HEK293 (cell line): ENCODE data around the gene MED14.

Experiments
- CTCF ChIA-PET: fragments of 350-600 bp; formaldehyde crosslinking; extraction: SDS; loops from one replicate; lab custom pipeline; 2021; ENCODE audit warnings: antibody characterized with exemption; lab: Yijun Ruan, JAX
- POLR2A ChIA-PET: fragments of 300-600 bp; formaldehyde crosslinking; extraction: SDS; loops from one replicate; lab custom pipeline; 2020; ENCODE audit warnings: antibody characterized with exemption, inconsistent platforms; lab: Yijun Ruan, JAX
- H3K27ac ChIP-seq: fragments of 200-500 bp; sonication (Bioruptor generic); 2 replicates; pipeline ENCODE4 v1.5.1; 2014; ENCODE audit warnings: low read depth, low read length, control low read depth, inconsistent platforms; ENCODE audit errors: extremely low read depth
- H3K36me3 ChIP-seq, 2 experiments: fragments of 200-500 bp in 1 of 2; sonication (Bioruptor generic) in 1 of 2; 1 replicate in 1 of 2; 2 replicates in 1 of 2; pipeline ENCODE4 v1.5.1; 2014 to 2017; ENCODE audit warnings: inconsistent platforms in 2 of 2, low read length in 2 of 2; ENCODE audit not compliant: control insufficient read depth in 2 of 2, insufficient read depth in 1 of 2
- H3K4me1 ChIP-seq: fragments of 200-500 bp; sonication (Bioruptor generic); 2 replicates; pipeline ENCODE4 v1.5.1; 2014; ENCODE audit warnings: mild to moderate bottlenecking, low read length, inconsistent platforms; ENCODE audit not compliant: control insufficient read depth, insufficient read depth
- H3K4me3 ChIP-seq: 2 replicates; pipeline ENCODE4 v1.5.1; 2011; ENCODE audit warnings: low read depth, mild to moderate bottlenecking, control low read depth, low read length, moderate library complexity
- H3K9me3 ChIP-seq: fragments of 200-500 bp; sonication (Bioruptor generic); 2 replicates; pipeline ENCODE4 v1.5.1; 2014; ENCODE audit warnings: low read depth, low read length, inconsistent platforms; ENCODE audit not compliant: control insufficient read depth, insufficient read depth
- KLF16 ChIP-seq: fragments of 450-650 bp; formaldehyde crosslinking; IDR thresholded peaks from 2 replicates; pipeline ENCODE4 v1.5.1; 2017; ENCODE audit warnings: missing biosample characterization, missing genetic modification characterization
- PRDM4 ChIP-seq: fragments of 450-650 bp; formaldehyde crosslinking; IDR thresholded peaks from 2 replicates; pipeline ENCODE4 v1.5.1; 2017; ENCODE audit warnings: missing biosample characterization, missing genetic modification characterization
- TRIM28 ChIP-seq: IDR thresholded peaks from 2 replicates; pipeline ENCODE4 v1.6.1; 2011; ENCODE audit warnings: low read length, control low read depth, borderline replicate concordance
- ZBTB8A ChIP-seq: fragments of 450-650 bp; formaldehyde crosslinking; IDR thresholded peaks from 2 replicates; pipeline ENCODE4 v1.5.1; 2016; ENCODE audit warnings: missing biosample characterization, missing genetic modification characterization
- ZNF10 ChIP-seq: fragments of 450-650 bp; formaldehyde crosslinking; IDR thresholded peaks from 2 replicates; pipeline ENCODE4 v1.5.1; 2017; ENCODE audit warnings: missing biosample characterization, missing genetic modification characterization
- ZNF138 ChIP-seq: fragments of 450-650 bp; formaldehyde crosslinking; IDR thresholded peaks from 2 replicates; pipeline ENCODE4 v1.5.1; 2016; ENCODE audit warnings: missing biosample characterization, missing genetic modification characterization, borderline replicate concordance
- ZNF146 ChIP-seq: fragments of 450-650 bp; formaldehyde crosslinking; IDR thresholded peaks from 2 replicates; pipeline ENCODE4 v1.5.1; 2016; ENCODE audit warnings: missing biosample characterization, missing genetic modification characterization
- ZNF214 ChIP-seq: fragments of 450-650 bp; formaldehyde crosslinking; IDR thresholded peaks from 2 replicates; pipeline ENCODE4 v1.5.1; 2017; ENCODE audit warnings: missing biosample characterization, mild to moderate bottlenecking, missing genetic modification characterization, borderline replicate concordance
- ZNF302 ChIP-seq: fragments of 450-650 bp; formaldehyde crosslinking; IDR thresholded peaks from 2 replicates; pipeline ENCODE4 v1.5.1; 2016; ENCODE audit warnings: missing biosample characterization, missing genetic modification characterization, low read depth
- ZNF341 ChIP-seq: fragments of 450-650 bp; formaldehyde crosslinking; IDR thresholded peaks from 2 replicates; pipeline ENCODE4; 2016; ENCODE audit warnings: low read depth, missing biosample characterization, missing genetic modification characterization
- ZNF366 ChIP-seq: fragments of 450-650 bp; formaldehyde crosslinking; conservative IDR thresholded peaks from 2 replicates; pipeline ENCODE4 v1.5.1; 2016; ENCODE audit warnings: missing biosample characterization, missing genetic modification characterization
- ZNF426 ChIP-seq: fragments of 450-650 bp; formaldehyde crosslinking; IDR thresholded peaks from 2 replicates; pipeline ENCODE4 v1.5.1; 2017; ENCODE audit warnings: missing biosample characterization, missing genetic modification characterization, mild to moderate bottlenecking, inconsistent platforms, moderate library complexity
- ZNF488 ChIP-seq: fragments of 450-650 bp; formaldehyde crosslinking; IDR thresholded peaks from 2 replicates; pipeline ENCODE4 v1.5.1; 2016; ENCODE audit warnings: missing biosample characterization, missing genetic modification characterization
- ZNF530 ChIP-seq: fragments of 450-650 bp; formaldehyde crosslinking; IDR thresholded peaks from 2 replicates; pipeline ENCODE4 v1.5.1; 2016; ENCODE audit warnings: low read depth, missing biosample characterization, missing genetic modification characterization
- ZNF548 ChIP-seq: fragments of 450-650 bp; formaldehyde crosslinking; IDR thresholded peaks from 2 replicates; pipeline ENCODE4 v1.5.1; 2016; ENCODE audit warnings: missing biosample characterization, missing genetic modification characterization
- ZNF560 ChIP-seq: fragments of 450-650 bp; formaldehyde crosslinking; IDR thresholded peaks from 2 replicates; pipeline ENCODE4 v1.5.1; 2017; ENCODE audit warnings: missing biosample characterization, missing genetic modification characterization, borderline replicate concordance
- ZNF791 ChIP-seq: fragments of 450-650 bp; formaldehyde crosslinking; IDR thresholded peaks from 2 replicates; pipeline ENCODE4 v1.5.1; 2016; ENCODE audit warnings: missing biosample characterization, missing genetic modification characterization
- TF ChIP-seq, protein P1 (sequence below): fragments of 450-650 bp; formaldehyde crosslinking; IDR thresholded peaks from 2 replicates; pipeline ENCODE4 v1.5.1; 2017; ENCODE audit warnings: missing biosample characterization, mild to moderate bottlenecking, missing genetic modification characterization, moderate library complexity
- TF ChIP-seq, protein P2 (sequence below): fragments of 450-650 bp; formaldehyde crosslinking; IDR thresholded peaks from 2 replicates; pipeline ENCODE4 v1.5.1; 2016; ENCODE audit warnings: missing biosample characterization, missing genetic modification characterization
- TF ChIP-seq, protein P3 (sequence below): fragments of 450-650 bp; formaldehyde crosslinking; IDR thresholded peaks from 2 replicates; pipeline ENCODE4 v1.5.1; 2016; ENCODE audit warnings: missing biosample characterization, missing genetic modification characterization
- TF ChIP-seq, protein P4 (sequence below): fragments of 450-650 bp; formaldehyde crosslinking; IDR thresholded peaks from 2 replicates; pipeline ENCODE4 v1.5.1; 2016; ENCODE audit warnings: missing biosample characterization, missing genetic modification characterization

Gene MED14

GRCh38 chrX:40727581-40728252 lies 7.6 kb downstream of the MED14 start (continued):
- no peak for TF ChIP-seq ZNF146

- TF ChIP-seq KLF16 (tag by site-specific recombination) (no peak), ZNF560 (tag by site-specific recombination) (no peak), ZNF341 (tag by site-specific recombination) (no peak)
- no peaks in the 10 kb centered on the region for H3K9me3 ChIP-seq
- ChIA-PET CTCF (interaction anchor here (1.5 kb wide), 1 partner anchor 12 kb away, joined by 4 read pairs; no protein-coding TSS in a partner anchor), POLR2A (interaction anchor here (1.8 kb wide), 1 partner anchor 8 kb away, joined by 8 read pairs; the partner anchor contains the start of gene MED14)
- peaks cover 6% of the 10 kb centered on the region; the same call in 1 of the 2 replicates for H3K4me1 ChIP-seq
- H3K36me3 ChIP-seq: peaks cover 23 to 27% of the 10 kb centered on the region in 2 experiments
- H3K4me3 ChIP-seq: no peak overlapping the region
- no peak overlapping the region for H3K27ac ChIP-seq
These were observed 8.2 kb downstream of the MED14 start for GRCh38 chrX:40727093-40727492.

DNA sequence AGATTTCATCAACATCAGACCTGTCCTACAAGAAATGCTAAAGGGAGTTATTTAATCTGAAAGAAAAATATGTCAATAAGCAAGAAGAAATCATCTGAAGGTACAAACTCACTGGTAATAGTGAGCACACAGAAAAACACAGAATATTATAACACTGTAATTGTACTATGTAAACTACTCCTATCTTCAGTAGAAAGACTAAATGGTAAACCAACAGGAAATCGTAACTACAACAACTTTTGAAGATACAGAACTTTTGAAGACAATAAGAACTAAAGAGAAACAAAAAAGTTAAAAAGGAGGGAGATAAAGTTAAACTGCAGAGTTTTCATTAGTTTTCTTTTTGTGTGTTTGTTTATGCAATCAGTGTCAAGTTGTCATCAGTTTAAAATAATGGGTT lies 12.4 kb downstream of the MED14 start:
- TF ChIP-seq ZNF548 (no peak), ZNF10 (tag by site-specific recombination) (no peak), ZNF791 (tag by site-specific recombination) (no peak), TRIM28 (no peak)
- TF ChIP-seq, protein P1, sequence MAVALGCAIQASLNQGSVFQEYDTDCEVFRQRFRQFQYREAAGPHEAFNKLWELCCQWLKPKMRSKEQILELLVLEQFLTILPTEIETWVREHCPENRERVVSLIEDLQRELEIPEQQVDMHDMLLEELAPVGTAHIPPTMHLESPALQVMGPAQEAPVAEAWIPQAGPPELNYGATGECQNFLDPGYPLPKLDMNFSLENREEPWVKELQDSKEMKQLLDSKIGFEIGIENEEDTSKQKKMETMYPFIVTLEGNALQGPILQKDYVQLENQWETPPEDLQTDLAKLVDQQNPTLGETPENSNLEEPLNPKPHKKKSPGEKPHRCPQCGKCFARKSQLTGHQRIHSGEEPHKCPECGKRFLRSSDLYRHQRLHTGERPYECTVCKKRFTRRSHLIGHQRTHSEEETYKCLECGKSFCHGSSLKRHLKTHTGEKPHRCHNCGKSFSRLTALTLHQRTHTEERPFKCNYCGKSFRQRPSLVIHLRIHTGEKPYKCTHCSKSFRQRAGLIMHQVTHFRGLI (tag by site-specific recombination): no peak
- TF ChIP-seq, protein P2, sequence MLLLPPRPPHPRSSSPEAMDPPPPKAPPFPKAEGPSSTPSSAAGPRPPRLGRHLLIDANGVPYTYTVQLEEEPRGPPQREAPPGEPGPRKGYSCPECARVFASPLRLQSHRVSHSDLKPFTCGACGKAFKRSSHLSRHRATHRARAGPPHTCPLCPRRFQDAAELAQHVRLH: no peak
- TF ChIP-seq, protein P3, sequence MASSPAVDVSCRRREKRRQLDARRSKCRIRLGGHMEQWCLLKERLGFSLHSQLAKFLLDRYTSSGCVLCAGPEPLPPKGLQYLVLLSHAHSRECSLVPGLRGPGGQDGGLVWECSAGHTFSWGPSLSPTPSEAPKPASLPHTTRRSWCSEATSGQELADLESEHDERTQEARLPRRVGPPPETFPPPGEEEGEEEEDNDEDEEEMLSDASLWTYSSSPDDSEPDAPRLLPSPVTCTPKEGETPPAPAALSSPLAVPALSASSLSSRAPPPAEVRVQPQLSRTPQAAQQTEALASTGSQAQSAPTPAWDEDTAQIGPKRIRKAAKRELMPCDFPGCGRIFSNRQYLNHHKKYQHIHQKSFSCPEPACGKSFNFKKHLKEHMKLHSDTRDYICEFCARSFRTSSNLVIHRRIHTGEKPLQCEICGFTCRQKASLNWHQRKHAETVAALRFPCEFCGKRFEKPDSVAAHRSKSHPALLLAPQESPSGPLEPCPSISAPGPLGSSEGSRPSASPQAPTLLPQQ (tag by site-specific recombination): no peak
- H3K4me3 ChIP-seq: no peak overlapping the region
- H3K9me3 ChIP-seq: no peaks in the 10 kb centered on the region
- CTCF ChIA-PET: interaction anchor here (1.5 kb wide), 1 partner anchor 12 kb away, joined by 3 read pairs; the partner anchor contains the start of gene MED14
- H3K36me3 ChIP-seq: peaks cover 32 to 37% of the 10 kb centered on the region in 2 experiments
- no peak overlapping the region for H3K27ac ChIP-seq
- POLR2A ChIA-PET: no interaction called here
- H3K4me1 ChIP-seq: no peaks in the 10 kb centered on the region; the same call in 1 of the 2 replicates

GRCh38 chrX:40721489-40722106 lies 13.7 kb downstream of the MED14 start:
- ChIA-PET POLR2A (no interaction called here), CTCF (interaction anchor here (0.7 to 1.2 kb wide), 4 partner anchors 15 to 174 kb away, joined by 3 to 4 read pairs (median 3); no protein-coding TSS in a partner anchor)
- no peak overlapping the region for H3K4me3 ChIP-seq
- no peak overlapping the region for H3K27ac ChIP-seq
- H3K4me1 ChIP-seq: no peaks in the 10 kb centered on the region; the same call in 1 of the 2 replicates
- H3K36me3 ChIP-seq: peaks cover 33 to 34% of the 10 kb centered on the region in 2 experiments
- H3K9me3 ChIP-seq: no peaks in the 10 kb centered on the region
- no peak for TF ChIP-seq ZNF138
- no peak for TF ChIP-seq ZNF302 (tag by site-specific recombination)
- TF ChIP-seq ZNF488: no peak
- TF ChIP-seq ZNF366 (tag by site-specific recombination): no peak
- no peak for TF ChIP-seq ZNF530 (tag by site-specific recombination)
- TF ChIP-seq, protein P4, sequence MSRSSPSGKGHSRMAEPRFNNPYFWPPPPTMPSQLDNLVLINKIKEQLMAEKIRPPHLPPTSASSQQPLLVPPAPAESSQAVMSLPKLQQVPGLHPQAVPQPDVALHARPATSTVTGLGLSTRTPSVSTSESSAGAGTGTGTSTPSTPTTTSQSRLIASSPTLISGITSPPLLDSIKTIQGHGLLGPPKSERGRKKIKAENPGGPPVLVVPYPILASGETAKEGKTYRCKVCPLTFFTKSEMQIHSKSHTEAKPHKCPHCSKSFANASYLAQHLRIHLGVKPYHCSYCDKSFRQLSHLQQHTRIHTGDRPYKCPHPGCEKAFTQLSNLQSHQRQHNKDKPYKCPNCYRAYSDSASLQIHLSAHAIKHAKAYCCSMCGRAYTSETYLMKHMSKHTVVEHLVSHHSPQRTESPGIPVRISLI: no peak
- no peak for TF ChIP-seq ZNF426 (tag by site-specific recombination)
- no peak for TF ChIP-seq ZBTB8A (tag by site-specific recombination)
- no peak for TF ChIP-seq PRDM4 (tag by site-specific recombination)
- TF ChIP-seq ZNF214 (tag by site-specific recombination): no peak
